KMS-11 (cell line): ENCODE results near the gene TTK.

ENCODE experiments used
- H2AFZ ChIP-seq: fragments of 200-600 bp; sonication (generic); 2 replicates; pipeline ENCODE4 v1.6.1; 2016; ENCODE audit warnings: antibody characterized with exemption, mixed run types, low read depth
- H3K27ac ChIP-seq: fragments of 200-600 bp; sonication (generic); 2 replicates; pipeline ENCODE4 v1.6.1; 2016; ENCODE audit warnings: mild to moderate bottlenecking, mixed run types
- H3K27me3 ChIP-seq: fragments of 200-600 bp; sonication (generic); 2 replicates; pipeline ENCODE4 v1.6.1; 2017; ENCODE audit warnings: mild to moderate bottlenecking, low read depth, mixed run types, moderate library complexity; ENCODE audit not compliant: insufficient read depth
- H3K36me3 ChIP-seq: fragments of 200-600 bp; sonication (generic); 2 replicates; pipeline ENCODE4 v1.6.1; 2017; ENCODE audit warnings: mild to moderate bottlenecking, mixed run types; ENCODE audit not compliant: insufficient read depth
- H3K4me1 ChIP-seq: fragments of 200-600 bp; sonication (generic); 2 replicates; pipeline ENCODE4 v1.6.1; 2016; ENCODE audit warnings: mild to moderate bottlenecking, low read depth, mixed run types; ENCODE audit not compliant: poor library complexity, severe bottlenecking
- H3K4me2 ChIP-seq: fragments of 200-600 bp; sonication (generic); 2 replicates; pipeline ENCODE4 v1.7.0; 2016; ENCODE audit warnings: mild to moderate bottlenecking, mixed run types
- H3K4me3 ChIP-seq: fragments of 200-600 bp; sonication (generic); IDR thresholded peaks from 2 replicates; pipeline ENCODE4 v1.6.1; 2017; ENCODE audit warnings: low read depth, low read length, mixed read lengths; ENCODE audit not compliant: insufficient read depth
- H3K79me2 ChIP-seq: fragments of 200-600 bp; sonication (generic); 2 replicates; pipeline ENCODE4 v1.6.1; 2016; ENCODE audit warnings: low read depth, mixed run types; ENCODE audit not compliant: insufficient read depth
- H3K9ac ChIP-seq: fragments of 200-600 bp; sonication (generic); 2 replicates; pipeline ENCODE4 v1.6.1; 2016; ENCODE audit warnings: mild to moderate bottlenecking, mixed run types
- H4K20me1 ChIP-seq: fragments of 200-600 bp; sonication (generic); 2 replicates; pipeline ENCODE4 v1.6.1; 2016; ENCODE audit warnings: mild to moderate bottlenecking, mixed run types; ENCODE audit not compliant: insufficient read depth
- CTCF ChIP-seq: fragments of 200-600 bp; sonication (generic); conservative IDR thresholded peaks from 2 replicates; pipeline ENCODE4 v1.6.1; 2017; ENCODE audit warnings: low read depth, mild to moderate bottlenecking, antibody characterized with exemption, low read length, moderate library complexity, mixed read lengths

TTK gene

GRCh38 chr6:80021131-80021530 lies 16.7 kb downstream of the TTK start:
- Histone ChIP-seq H3K4me1 (no peaks in the 10 kb centered on the region), H3K4me3 (no peak overlapping the region), H3K4me2 (no peak overlapping the region), H3K79me2 (no peaks in the 10 kb centered on the region), H3K27me3 (no peaks in the 10 kb centered on the region), H2AFZ (no peak overlapping the region), H3K9ac (no peak overlapping the region), H4K20me1 (no peaks in the 10 kb centered on the region), H3K36me3 (no peaks in the 10 kb centered on the region), H3K27ac (no peak overlapping the region)
- no peak for TF ChIP-seq CTCF

- Histone ChIP-seq H3K27me3 (no peaks in the 10 kb centered on the region), H3K4me1 (no peaks in the 10 kb centered on the region), H3K36me3 (no peaks in the 10 kb centered on the region), H4K20me1 (no peaks in the 10 kb centered on the region), H3K9ac (no peak overlapping the region), H3K4me3 (no peak overlapping the region), H2AFZ (no peak overlapping the region), H3K79me2 (no peaks in the 10 kb centered on the region), H3K4me2 (no peak overlapping the region), H3K27ac (no peak overlapping the region)
- no peak for TF ChIP-seq CTCF
These were observed 17.1 kb downstream of the TTK start for GRCh38 chr6:80021591-80021990.

GRCh38 chr6:80022803-80023202 lies 18.4 kb downstream of the TTK start:
- no peak overlapping the region for H3K9ac ChIP-seq
- H3K4me3 ChIP-seq, result no peak overlapping the region
- no peaks in the 10 kb centered on the region for H3K4me1 ChIP-seq
- no peak for TF ChIP-seq CTCF
- no peaks in the 10 kb centered on the region for H3K27me3 ChIP-seq
- no peak overlapping the region for H3K27ac ChIP-seq
- H4K20me1 ChIP-seq, result no peaks in the 10 kb centered on the region
- H3K4me2 ChIP-seq, result no peak overlapping the region
- no peak overlapping the region for H2AFZ ChIP-seq
- H3K36me3 ChIP-seq, result no peaks in the 10 kb centered on the region
- no peaks in the 10 kb centered on the region for H3K79me2 ChIP-seq

DNA sequence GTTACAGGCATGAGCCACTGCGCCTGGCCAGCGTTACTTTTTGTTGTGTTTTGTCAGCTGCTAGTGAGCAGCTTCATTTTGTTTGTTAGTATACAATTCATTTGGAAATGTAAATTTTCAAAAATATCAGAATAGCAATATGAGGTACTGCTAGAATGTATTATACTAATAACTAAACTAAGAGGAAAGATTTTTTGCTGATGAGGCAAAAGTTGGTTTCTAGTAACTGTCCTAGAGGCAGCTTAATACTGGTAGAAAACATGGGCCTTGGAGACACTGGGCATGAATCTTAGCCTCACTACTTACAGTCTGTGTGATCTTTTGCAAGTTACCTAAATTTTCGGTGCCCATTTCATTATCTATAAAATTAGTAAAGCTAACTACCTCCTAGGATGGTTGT lies 24.1 kb downstream of the TTK start:
- H3K27ac ChIP-seq, result no peak overlapping the region

More for the DNA sequence above, 24.1 kb downstream of the TTK start:
- H3K4me3 ChIP-seq, result no peak overlapping the region
- no peaks in the 10 kb centered on the region for H3K4me1 ChIP-seq
- TF ChIP-seq CTCF, result no peak
- H2AFZ ChIP-seq, result no peak overlapping the region
- no peaks in the 10 kb centered on the region for H4K20me1 ChIP-seq
- no peaks in the 10 kb centered on the region for H3K79me2 ChIP-seq
- H3K4me2 ChIP-seq, result no peak overlapping the region
- no peak overlapping the region for H3K9ac ChIP-seq
- H3K27me3 ChIP-seq, result no peaks in the 10 kb centered on the region
- H3K36me3 ChIP-seq, result no peaks in the 10 kb centered on the region
